Endothelial cell of umbilical vein (primary cell): ENCODE measurements around the gene GNG8.

Experiments
- CTCF ChIP-seq, 2 donors: IDR thresholded peaks; 1 replicate in 1 of 2; 2 replicates in 1 of 2; pipeline ENCODE4 v1.5.1; 2011; ENCODE audit warnings: low read length in 2 of 2, mild to moderate bottlenecking in 2 of 2, moderate library complexity in 2 of 2, control low read depth in 1 of 2, inconsistent platforms in 1 of 2, low read depth in 1 of 2; ENCODE audit not compliant: insufficient read depth in 1 of 2; ENCODE audit errors: extremely low read depth in 1 of 2
- JUN ChIP-seq: IDR thresholded peaks from 2 replicates; pipeline ENCODE4 v1.6.1; 2011; ENCODE audit warnings: borderline replicate concordance, low read depth; ENCODE audit not compliant: insufficient read length, insufficient read depth
- POLR2A ChIP-seq: IDR thresholded peaks from 2 replicates; pipeline ENCODE4 v1.6.1; 2012; ENCODE audit warnings: low read depth, mild to moderate bottlenecking, control low read depth, low read length

GRCh38 chr19:46661020-46661731, 25.2 kb upstream of the GNG8 start, which contains the start of gene DACT3:
- TF ChIP-seq CTCF (IDR thresholded peaks at IDR 0.05; ENCODE audit: extremely low read depth in 1 of 2, insufficient read depth in 1 of 2, low read depth in 1 of 2, low read length in 2 of 2) (no peak), POLR2A (no peak), JUN (no peak)
